Measurements from ENCODE around the gene ADRA2C.

ADRA2C gene

DNA sequence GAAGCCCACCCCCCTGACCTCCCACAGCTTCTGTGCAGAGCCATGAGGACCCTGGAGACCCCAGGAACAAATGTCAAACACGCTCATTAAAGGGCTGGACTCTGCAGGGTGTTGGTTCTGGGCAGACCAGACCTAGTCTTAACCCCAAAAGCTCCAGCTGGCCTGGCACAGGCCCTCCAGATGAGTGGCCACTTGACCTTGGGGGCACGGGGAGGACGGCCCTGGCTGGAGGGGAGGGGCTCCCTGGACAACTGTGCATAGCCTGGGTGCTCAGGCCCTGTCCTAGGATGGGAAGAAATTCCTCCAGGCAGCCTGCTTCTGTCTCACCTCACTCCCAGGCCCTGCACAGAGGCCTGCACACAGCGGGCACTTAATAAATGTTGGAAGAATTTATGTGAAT lies 9.4 kb downstream of the ADRA2C start:
- H3K79me2 ChIP-seq (ENCODE audit: low read length) = no peaks in the 10 kb centered on the region
- no peaks in the 10 kb centered on the region for H3K36me3 ChIP-seq (replicated peaks; ENCODE audit: low read depth, low read length)
- H3K27ac ChIP-seq (ENCODE audit: low read length) = no peak overlapping the region
- no peaks in the 10 kb centered on the region for H3K27me3 ChIP-seq (ENCODE audit: low read depth, low read length)
- H3K4me2 ChIP-seq (ENCODE audit: low read length) = no peak overlapping the region
- H2AFZ ChIP-seq (ENCODE audit: low read depth, low read length) = no peak overlapping the region
- TF ChIP-seq EZH2phosphoT487 (IDR thresholded peaks at IDR 0.05; ENCODE audit: low read depth) = no peak
- TF ChIP-seq, protein P1, sequence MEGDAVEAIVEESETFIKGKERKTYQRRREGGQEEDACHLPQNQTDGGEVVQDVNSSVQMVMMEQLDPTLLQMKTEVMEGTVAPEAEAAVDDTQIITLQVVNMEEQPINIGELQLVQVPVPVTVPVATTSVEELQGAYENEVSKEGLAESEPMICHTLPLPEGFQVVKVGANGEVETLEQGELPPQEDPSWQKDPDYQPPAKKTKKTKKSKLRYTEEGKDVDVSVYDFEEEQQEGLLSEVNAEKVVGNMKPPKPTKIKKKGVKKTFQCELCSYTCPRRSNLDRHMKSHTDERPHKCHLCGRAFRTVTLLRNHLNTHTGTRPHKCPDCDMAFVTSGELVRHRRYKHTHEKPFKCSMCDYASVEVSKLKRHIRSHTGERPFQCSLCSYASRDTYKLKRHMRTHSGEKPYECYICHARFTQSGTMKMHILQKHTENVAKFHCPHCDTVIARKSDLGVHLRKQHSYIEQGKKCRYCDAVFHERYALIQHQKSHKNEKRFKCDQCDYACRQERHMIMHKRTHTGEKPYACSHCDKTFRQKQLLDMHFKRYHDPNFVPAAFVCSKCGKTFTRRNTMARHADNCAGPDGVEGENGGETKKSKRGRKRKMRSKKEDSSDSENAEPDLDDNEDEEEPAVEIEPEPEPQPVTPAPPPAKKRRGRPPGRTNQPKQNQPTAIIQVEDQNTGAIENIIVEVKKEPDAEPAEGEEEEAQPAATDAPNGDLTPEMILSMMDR (IDR thresholded peaks at IDR 0.05; ENCODE audit: low read depth, low read length) = no peak
- no peak overlapping the region for H3K9ac ChIP-seq (ENCODE audit: low read length)
- H3K4me3 ChIP-seq (ENCODE audit: low read length) = no peak overlapping the region
- no peaks in the 10 kb centered on the region for H3K4me1 ChIP-seq (ENCODE audit: low read length)
- no peaks in the 10 kb centered on the region for H3K9me3 ChIP-seq (ENCODE audit: insufficient read depth, low read length)
- H4K20me1 ChIP-seq (ENCODE audit: insufficient read depth, low read length) = no peaks in the 10 kb centered on the region

DNA sequence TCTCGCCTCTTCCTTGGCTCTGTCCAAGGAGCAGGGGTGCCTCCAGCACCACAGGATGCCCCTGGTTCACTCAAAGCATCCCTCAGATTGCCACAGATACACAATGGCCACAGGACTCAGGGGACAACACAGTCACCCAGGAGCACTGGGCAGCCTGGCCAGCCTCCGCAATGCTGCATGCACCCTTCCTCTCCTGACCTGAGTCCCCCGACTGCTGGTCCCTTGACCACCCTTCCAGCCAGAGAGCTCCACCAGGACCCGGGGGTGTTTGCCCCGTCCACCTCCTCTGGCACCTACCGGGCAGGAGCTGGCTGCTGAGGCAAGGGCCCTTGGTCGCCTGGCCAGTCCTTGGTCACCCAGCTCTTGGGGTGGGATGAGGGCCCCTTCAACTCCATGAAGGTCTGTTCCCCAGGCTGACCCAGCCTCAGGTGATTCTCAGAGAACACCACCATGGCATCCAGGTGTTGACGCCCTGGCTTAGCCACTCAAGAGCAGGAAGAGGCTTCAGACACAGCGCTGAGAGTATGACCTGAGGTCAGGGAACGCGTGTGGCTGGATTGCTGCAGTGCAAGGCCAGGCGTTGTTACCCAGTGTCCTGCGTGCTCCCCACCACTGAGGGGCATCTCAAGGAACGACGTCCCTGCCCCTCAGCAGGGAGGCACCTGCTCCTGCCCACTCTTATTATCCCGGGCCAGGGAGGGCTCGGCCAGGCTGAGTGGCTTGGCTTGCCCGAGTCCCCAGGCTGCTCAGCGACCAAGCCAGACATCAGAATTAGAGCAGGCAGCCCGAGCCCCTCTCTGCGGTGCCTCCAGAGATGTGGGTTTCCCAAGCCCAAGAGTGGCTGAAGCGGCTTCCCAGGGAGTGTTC lies 10.2 kb downstream of the ADRA2C start:
- H2AFZ ChIP-seq (ENCODE audit: low read depth, low read length) = no peak overlapping the region
- no peaks in the 10 kb centered on the region for H3K4me1 ChIP-seq (ENCODE audit: low read length)
- H3K27me3 ChIP-seq (ENCODE audit: low read depth, low read length) = no peaks in the 10 kb centered on the region
- no peak for TF ChIP-seq EZH2phosphoT487 (IDR thresholded peaks at IDR 0.05; ENCODE audit: low read depth)
- TF ChIP-seq, protein P1 (IDR thresholded peaks at IDR 0.05; ENCODE audit: low read depth, low read length) = no peak
- no peaks in the 10 kb centered on the region for H3K36me3 ChIP-seq (replicated peaks; ENCODE audit: low read depth, low read length)
- H3K79me2 ChIP-seq (ENCODE audit: low read length) = no peaks in the 10 kb centered on the region
- no peak overlapping the region for H3K4me3 ChIP-seq (ENCODE audit: low read length)
- no peak overlapping the region for H3K9ac ChIP-seq (ENCODE audit: low read length)
- no peaks in the 10 kb centered on the region for H3K9me3 ChIP-seq (ENCODE audit: insufficient read depth, low read length)
- no peak overlapping the region for H3K4me2 ChIP-seq (ENCODE audit: low read length)
- no peaks in the 10 kb centered on the region for H4K20me1 ChIP-seq (ENCODE audit: insufficient read depth, low read length)
- H3K27ac ChIP-seq (ENCODE audit: low read length) = no peak overlapping the region

DNA sequence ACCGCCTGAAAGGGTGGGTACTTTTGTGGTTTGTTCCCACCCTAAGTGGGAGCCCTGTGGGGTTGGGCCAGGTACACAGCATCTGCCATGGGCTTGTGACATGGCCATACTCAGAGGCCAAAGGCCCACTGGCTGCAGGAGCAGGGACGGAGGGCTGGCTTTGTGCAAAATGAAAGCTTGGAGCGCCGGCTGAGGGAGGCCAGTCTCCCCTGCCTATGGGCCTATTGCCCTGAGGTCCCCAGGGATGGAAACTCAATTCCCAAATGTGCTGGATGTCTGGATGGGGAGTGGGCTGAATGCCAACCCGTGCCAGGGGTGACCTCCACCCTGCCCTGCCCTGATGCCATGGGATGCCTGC lies 10.8 kb downstream of the ADRA2C start:
- H3K9ac ChIP-seq (ENCODE audit: low read length) = no peak overlapping the region
- no peaks in the 10 kb centered on the region for H3K36me3 ChIP-seq (replicated peaks; ENCODE audit: low read depth, low read length)
- no peaks in the 10 kb centered on the region for H3K4me1 ChIP-seq (ENCODE audit: low read length)
- TF ChIP-seq, protein P1 (IDR thresholded peaks at IDR 0.05; ENCODE audit: low read depth, low read length) = no peak
- TF ChIP-seq EZH2phosphoT487 (IDR thresholded peaks at IDR 0.05; ENCODE audit: low read depth) = no peak
- no peaks in the 10 kb centered on the region for H4K20me1 ChIP-seq (ENCODE audit: insufficient read depth, low read length)
- no peaks in the 10 kb centered on the region for H3K27me3 ChIP-seq (ENCODE audit: low read depth, low read length)
- H3K4me3 ChIP-seq (ENCODE audit: low read length) = no peak overlapping the region
- H2AFZ ChIP-seq (ENCODE audit: low read depth, low read length) = no peak overlapping the region
- H3K27ac ChIP-seq (ENCODE audit: low read length) = no peak overlapping the region
- H3K4me2 ChIP-seq (ENCODE audit: low read length) = no peak overlapping the region
- H3K79me2 ChIP-seq (ENCODE audit: low read length) = no peaks in the 10 kb centered on the region
- H3K9me3 ChIP-seq (ENCODE audit: insufficient read depth, low read length) = no peaks in the 10 kb centered on the region

DNA sequence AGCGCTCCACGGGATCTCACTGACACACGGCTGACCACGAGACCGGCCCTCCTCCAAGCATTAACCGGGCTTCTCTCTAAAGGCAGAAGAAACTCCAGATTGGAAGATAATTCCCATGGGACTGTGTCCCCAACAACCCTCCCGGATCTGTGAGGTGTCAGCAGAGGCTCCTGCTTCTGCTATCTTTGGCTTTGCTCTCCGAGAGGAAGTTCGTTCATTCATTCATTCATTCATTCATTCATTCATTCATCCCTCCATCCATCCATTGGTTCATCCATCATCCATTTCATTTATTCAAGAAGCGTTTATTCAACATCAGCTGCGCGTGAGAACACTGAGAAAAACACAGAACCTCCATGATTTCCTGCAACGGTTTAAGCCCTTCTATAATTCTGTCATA lies 11.5 kb downstream of the ADRA2C start:
- Histone ChIP-seq H3K27me3 (ENCODE audit: low read depth, low read length) (no peaks in the 10 kb centered on the region), H3K79me2 (ENCODE audit: low read length) (no peaks in the 10 kb centered on the region), H3K9me3 (ENCODE audit: insufficient read depth, low read length) (no peaks in the 10 kb centered on the region), H3K27ac (ENCODE audit: low read length) (no peak overlapping the region), H3K36me3 (replicated peaks; ENCODE audit: low read depth, low read length) (no peaks in the 10 kb centered on the region), H2AFZ (ENCODE audit: low read depth, low read length) (no peak overlapping the region), H3K4me1 (ENCODE audit: low read length) (no peaks in the 10 kb centered on the region), H3K4me3 (ENCODE audit: low read length) (no peak overlapping the region), H3K4me2 (ENCODE audit: low read length) (no peak overlapping the region), H4K20me1 (ENCODE audit: insufficient read depth, low read length) (no peaks in the 10 kb centered on the region), H3K9ac (ENCODE audit: low read length) (no peak overlapping the region)
- TF ChIP-seq EZH2phosphoT487 (IDR thresholded peaks at IDR 0.05; ENCODE audit: low read depth) = no peak
